ENCODE measurements around the gene ZNF609.

Gene ZNF609

GRCh38 chr15:64455961-64456371 is 4.4 kb upstream of the ZNF609 start:
- peak; percentile 57 for DNase-seq (ENCODE audit: low read depth)

DNA sequence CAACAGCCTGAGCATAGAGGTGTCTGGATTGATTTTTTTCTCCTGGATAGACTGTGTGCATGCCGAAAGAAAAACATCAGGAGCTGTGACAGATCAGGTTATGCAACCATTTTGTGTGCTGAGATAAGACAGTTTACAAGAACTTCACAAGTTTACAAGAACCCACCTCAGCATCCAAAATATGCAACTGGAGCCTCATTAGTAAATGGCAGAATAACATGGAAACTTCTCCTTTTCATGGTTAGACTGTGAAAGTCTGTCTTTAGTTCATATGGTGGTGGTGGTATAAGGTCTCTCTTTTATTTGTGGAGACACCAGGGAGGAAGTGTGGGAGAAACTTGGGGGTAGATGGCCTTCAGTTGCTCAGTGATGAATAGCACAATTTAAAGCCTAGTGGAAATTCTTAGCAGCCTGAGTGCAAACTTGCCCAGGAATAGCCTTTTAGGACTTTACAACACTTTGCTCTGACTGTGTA is 3.7 kb upstream of the ZNF609 start:
- DNase-seq (ENCODE audit: low read depth): peak; percentile 86

GRCh38 chr15:64459066-64459781 is 1.2 kb upstream of the ZNF609 start:
- no peak for DNase-seq (ENCODE audit: low read depth)

GRCh38 chr15:64460724-64461720 is 644 bp downstream of the ZNF609 start:
- DNase-seq (ENCODE audit: low read depth): peak; percentile 91

- DNase-seq (ENCODE audit: low read depth): peak; percentile 18
These were observed 1.4 kb downstream of the ZNF609 start for GRCh38 chr15:64461721-64462162.

DNA sequence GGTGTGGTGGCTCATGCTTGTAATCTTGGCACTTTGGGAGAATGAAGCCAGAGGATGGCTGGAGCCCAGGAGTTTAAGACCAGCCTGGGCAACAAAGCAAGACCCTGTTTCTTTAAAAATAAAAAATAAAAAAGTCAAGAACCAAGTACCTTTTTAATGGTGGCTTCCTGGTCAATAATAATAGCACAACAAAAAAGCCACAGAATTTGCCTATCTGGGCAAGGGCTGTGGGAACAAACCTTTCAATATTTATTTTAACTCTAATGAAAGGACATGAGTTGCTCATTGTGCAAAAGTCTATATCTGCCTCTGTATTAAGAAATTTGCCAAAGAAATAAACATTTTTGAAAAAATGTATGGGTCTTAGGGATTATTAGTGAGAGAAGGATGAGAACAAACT is 2.1 kb downstream of the ZNF609 start:
- DNase-seq (ENCODE audit: low read depth): no peak

GRCh38 chr15:64464276-64465005 is 4.1 kb downstream of the ZNF609 start:
- peak; percentile 63 for DNase-seq (ENCODE audit: low read depth)

DNA sequence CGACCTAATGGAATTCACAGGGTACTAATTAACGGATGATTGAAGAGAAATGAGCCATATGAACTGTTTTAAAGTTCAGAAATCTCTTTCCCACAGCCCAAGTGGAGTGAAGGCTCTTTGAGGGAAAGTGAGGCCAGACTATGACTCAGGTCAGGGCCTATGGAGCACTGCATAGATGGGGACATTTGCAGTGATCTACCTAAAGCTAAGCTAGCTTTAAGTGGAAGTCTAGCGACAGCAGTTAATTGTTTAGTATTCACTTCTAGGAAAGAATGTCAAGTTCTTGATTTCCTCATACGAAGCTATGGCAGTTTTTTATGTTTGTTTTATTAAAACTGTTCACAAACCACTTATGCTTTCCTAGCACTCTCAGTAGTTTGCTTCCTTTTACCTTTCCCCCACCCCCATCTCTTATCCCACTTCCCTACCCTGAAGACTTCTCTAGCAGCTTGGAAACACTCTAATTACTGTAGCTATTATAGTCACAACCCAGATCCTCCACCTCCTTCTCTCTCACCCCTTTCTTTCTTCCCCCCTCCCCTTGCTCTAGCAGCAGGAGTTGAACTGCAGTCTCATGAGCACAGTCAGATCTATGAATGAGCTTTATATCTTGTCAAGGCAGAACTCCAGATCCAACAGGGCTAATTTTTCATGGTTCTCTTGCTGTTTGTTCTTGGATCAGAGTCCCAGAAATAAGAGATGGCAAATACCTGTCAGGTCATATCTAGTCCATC is 6.2 kb downstream of the ZNF609 start:
- no peak for DNase-seq (ENCODE audit: low read depth)

- DNase-seq (ENCODE audit: low read depth): no peak
These were observed 11.8 kb downstream of the ZNF609 start for GRCh38 chr15:64472161-64472560.

DNA sequence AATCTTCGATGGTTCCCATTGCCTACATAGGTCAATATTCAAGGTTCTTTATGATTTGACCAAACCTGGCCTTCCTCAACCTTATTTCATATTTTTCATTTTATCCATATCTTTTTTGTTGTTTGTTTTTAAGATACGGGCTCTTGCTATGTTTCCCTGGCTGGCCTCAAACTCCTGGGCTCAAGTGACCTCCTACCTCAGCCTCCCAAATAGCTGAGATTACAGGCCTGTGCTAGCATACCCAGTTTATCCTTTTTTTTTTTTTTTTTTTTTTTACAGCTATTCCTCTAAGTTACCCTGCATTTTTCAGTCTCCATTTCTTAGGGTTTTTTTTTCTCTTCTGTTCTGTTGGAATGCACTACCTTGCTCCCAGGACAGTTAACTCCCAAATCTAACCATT is 14.5 kb downstream of the ZNF609 start:
- DNase-seq (ENCODE audit: low read depth): no peak

- DNase-seq (ENCODE audit: low read depth): no peak
These were observed 16.2 kb downstream of the ZNF609 start for GRCh38 chr15:64476550-64476949.

DNA sequence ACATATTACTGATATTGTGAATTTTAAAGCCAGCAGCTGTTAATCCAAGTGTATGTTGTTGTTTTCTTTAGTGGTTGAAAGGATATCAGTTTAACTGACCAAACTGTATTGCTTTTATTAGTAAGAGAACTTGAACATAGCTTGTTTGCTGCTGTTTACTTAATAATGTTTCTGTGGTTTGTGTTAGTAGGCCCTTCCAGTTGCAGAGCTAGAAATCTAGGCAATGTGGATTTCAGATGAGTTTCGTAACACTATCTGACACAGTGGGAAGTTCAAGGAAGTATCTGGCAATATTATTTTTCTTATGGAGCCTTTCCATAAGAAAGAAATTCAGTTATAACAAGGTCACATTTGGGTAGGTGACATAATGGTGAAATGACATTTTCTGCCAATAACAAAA is 18.5 kb downstream of the ZNF609 start:
- DNase-seq (ENCODE audit: low read depth): peak; percentile 89

DNA sequence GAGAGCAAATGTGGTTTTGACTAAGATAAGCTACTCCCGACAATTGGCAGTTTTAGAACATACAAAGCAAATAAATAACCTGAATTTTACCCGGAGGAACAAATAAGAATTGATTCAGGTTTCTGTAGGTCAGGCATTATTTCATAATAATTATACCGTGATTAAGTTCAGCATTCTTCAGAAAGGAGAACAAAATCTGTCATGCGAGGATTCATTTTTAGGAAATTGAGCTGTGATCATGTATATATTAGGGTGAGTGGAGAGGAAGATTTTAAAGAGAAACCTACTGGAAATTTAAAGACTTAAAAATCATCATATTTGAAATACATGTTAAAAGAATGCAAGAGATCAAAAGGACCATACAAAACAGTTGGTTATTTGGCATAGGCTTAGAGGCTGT is 20.5 kb downstream of the ZNF609 start:
- no peak for DNase-seq (ENCODE audit: low read depth)

GRCh38 chr15:64483749-64484148 is 23.4 kb downstream of the ZNF609 start:
- DNase-seq (ENCODE audit: low read depth): no peak

DNA sequence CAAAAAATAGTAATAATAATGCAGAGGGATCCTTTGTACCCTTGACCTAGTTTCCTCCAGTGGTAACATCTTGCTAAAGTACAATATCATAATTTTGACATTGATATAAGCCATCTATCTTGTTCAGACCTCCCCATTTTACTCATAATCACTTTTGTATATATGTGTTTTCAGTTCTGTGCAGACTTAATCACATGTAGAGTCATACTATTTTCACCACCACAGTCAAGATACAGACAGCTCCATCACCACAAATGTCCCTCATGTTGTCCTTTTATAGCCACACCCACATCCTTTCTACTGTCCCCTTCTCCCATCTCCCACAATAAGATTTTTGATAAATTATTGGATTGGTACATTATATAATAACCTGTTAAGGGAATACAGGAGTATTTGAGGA is 25.4 kb downstream of the ZNF609 start:
- DNase-seq (ENCODE audit: low read depth): no peak

DNA sequence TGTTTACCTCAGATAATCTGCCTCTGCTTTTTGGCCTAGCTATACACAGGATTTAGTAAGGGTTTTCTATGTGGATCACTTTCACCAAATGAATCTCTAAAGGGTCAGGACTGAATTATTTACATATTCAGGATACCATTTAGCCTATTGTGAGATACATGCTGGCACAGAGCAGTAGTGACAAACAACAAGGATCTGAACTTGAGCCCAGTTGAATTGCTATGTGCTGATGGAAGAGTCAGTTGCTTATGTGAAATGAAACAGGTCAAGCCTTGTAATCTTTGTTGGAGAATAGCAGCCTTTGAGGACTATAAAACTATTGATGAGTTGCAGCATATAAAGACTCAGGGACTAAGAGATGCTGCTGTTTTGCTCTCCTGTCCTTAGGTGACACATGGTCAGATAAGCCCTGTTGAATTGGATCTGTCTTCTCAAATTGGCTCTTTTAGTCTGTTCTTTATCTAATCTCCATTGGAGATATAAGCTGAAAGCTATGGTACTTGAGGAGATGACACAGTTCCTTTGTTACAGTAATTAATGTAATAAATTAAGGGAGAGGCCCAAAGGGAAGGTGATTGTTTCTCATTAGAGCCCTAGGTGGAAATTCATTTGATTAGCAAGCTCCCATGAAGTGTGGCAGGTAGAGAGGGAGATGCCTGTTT is 30.4 kb downstream of the ZNF609 start:
- no peak for DNase-seq (ENCODE audit: low read depth)

- DNase-seq (ENCODE audit: low read depth): no peak
These were observed 33.3 kb downstream of the ZNF609 start for GRCh38 chr15:64493641-64494040.

- DNase-seq (ENCODE audit: low read depth): peak; percentile 60
These were observed 35.6 kb downstream of the ZNF609 start for GRCh38 chr15:64495968-64496367.

DNA sequence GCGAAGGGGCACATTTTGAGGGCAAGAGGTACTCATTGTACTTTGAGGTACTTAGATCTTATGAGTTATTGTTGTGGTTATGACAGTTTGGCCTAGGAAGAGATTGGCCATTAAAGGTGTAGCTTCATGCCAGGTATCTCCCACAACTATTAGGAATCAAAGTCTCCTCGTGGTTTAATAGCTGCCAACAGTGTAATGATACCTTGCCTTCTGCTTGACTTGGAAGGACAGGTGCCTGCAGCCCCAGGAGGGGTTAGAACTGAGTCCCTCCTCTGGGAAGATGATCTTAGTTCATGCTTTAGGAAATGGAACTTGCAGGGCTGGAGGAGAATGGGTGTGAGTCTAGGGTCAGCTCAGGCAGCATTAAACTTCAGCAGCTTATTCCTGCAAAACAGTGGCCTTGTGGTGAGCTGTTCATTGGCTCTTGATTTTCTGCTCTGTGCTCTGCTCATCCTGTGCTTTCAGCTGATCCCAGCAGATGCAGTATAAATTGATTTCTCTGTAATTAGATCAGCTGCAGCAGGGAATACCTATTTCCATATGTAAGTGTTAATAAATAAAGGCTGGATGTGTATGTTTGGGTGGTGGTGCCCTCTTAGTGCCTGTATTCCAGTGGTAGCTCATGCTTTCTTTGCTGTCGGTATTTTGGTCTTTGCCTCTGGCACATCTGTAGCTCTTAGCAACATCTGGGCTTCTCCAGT is 40.5 kb downstream of the ZNF609 start:
- DNase-seq (ENCODE audit: low read depth): no peak

- DNase-seq (ENCODE audit: low read depth): no peak
These were observed 41.0 kb downstream of the ZNF609 start for GRCh38 chr15:64501396-64501715.

- DNase-seq (ENCODE audit: low read depth): no peak
These were observed 41.8 kb downstream of the ZNF609 start for GRCh38 chr15:64502151-64502550.
